Astrocyte of the spinal cord (primary cell): Measurements from ENCODE around the gene RNASE2.
A peak's percentile ranks its signal among the peaks of the same experiment; 100 is the strongest.

Experiments used
- DNase-seq: peaks from one replicate; pipeline ENCODE4 v3.0.0; 2011; ENCODE audit warnings: low read depth, low spot score
- H3K4me3 ChIP-seq: 2 replicates; pipeline ENCODE4 v1.5.1; 2011; ENCODE audit warnings: low read depth, mild to moderate bottlenecking, low read length, moderate library complexity
- in situ Hi-C: cut with HindIII; loops from 2 replicates; pipeline ENCODE4 v1.10.0; 2017; ENCODE audit warnings: low sequenced_read_pairs
- TF ChIP-seq, protein P1 (sequence below): IDR thresholded peaks from 2 replicates; pipeline ENCODE4 v1.5.1; 2012; ENCODE audit warnings: low read depth, mild to moderate bottlenecking, low read length, inconsistent platforms

RNASE2 gene

DNA sequence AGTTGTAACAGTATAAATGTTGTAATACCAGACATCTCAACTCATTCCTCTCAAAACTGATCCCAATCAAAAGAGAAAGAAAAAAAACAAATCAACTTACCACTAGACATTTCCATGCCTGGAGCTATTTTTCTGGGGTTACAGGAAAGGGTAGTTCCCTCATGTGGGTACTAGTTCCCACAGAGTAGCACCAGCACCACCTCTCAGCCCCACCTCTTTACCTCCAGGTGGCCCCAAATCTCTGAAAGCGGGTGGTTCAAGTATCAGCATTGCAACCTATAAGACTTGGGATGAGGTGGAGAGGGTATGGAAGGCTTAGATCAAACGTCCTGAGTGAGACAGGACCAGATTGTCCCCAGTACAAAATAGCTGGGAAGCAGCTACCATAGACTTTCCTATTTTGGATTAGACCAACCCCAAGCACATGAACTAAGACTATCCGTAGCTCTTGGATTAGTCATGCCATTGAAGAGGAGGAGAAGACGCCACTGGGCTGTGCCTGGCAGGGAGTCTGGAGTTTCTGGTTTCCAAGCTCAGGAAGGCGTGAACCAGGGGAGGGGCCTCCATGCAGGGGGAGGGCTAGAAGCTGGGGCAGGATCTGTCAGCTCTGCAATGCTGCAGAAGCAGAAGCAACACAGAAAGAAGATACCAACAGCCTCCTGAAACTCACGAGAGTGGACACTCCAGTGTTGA is 43.5 kb downstream of the RNASE2 start, which contains the start of gene SLC39A2:
Gene SLC39A2 (plus strand): TSS at position 620 of the 693 bp plus-strand sequence. CDS start 154 bp downstream, outside the sequence.
- peak; percentile 79 for DNase-seq
- TF ChIP-seq, protein P1, sequence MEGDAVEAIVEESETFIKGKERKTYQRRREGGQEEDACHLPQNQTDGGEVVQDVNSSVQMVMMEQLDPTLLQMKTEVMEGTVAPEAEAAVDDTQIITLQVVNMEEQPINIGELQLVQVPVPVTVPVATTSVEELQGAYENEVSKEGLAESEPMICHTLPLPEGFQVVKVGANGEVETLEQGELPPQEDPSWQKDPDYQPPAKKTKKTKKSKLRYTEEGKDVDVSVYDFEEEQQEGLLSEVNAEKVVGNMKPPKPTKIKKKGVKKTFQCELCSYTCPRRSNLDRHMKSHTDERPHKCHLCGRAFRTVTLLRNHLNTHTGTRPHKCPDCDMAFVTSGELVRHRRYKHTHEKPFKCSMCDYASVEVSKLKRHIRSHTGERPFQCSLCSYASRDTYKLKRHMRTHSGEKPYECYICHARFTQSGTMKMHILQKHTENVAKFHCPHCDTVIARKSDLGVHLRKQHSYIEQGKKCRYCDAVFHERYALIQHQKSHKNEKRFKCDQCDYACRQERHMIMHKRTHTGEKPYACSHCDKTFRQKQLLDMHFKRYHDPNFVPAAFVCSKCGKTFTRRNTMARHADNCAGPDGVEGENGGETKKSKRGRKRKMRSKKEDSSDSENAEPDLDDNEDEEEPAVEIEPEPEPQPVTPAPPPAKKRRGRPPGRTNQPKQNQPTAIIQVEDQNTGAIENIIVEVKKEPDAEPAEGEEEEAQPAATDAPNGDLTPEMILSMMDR = no peak
- H3K4me3 ChIP-seq = no peak within 1 kb of the TSS
- in situ Hi-C loops = no loop called here

DNA sequence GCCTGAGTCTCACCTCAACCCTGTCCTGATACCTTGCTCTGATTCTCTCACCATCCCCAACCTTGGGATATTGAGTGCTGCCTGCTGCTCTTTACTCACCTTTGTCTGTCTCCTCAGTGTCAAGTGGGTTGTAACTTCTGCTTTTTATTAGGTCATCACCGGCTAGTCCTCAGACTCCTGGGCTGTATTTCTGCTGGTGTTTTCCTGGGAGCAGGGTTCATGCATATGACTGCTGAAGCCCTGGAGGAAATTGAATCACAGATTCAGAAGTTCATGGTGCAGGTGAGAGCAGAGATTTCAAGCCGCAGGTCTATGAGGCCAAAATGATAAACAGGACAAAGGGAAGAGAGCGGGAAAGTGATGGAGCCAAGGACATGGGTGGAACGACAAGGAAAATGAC is 44.3 kb downstream of the RNASE2 start:
- in situ Hi-C loops = no loop called here

DNA sequence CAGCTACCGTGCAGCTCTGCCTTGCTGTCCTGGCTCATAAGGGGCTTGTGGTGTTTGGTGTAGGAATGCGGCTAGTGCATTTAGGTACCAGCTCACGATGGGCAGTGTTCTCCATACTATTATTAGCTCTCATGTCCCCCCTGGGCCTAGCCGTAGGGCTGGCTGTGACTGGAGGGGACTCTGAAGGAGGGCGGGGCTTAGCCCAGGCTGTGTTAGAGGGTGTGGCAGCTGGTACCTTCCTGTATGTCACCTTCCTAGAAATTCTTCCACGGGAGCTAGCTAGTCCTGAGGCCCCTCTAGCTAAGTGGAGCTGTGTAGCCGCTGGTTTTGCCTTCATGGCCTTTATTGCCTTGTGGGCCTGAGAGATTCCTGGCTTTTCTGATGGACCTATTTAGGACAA is 45.9 kb downstream of the RNASE2 start:
- TF ChIP-seq, protein P1 = no peak
- H3K4me3 ChIP-seq = no peak overlapping the region
- no peak for DNase-seq
- in situ Hi-C loops = no loop called here

More for the DNA sequence above, 44.3 kb downstream of the RNASE2 start:
- TF ChIP-seq, protein P1 = no peak
- H3K4me3 ChIP-seq = no peak overlapping the region
- DNase-seq = no peak

DNA sequence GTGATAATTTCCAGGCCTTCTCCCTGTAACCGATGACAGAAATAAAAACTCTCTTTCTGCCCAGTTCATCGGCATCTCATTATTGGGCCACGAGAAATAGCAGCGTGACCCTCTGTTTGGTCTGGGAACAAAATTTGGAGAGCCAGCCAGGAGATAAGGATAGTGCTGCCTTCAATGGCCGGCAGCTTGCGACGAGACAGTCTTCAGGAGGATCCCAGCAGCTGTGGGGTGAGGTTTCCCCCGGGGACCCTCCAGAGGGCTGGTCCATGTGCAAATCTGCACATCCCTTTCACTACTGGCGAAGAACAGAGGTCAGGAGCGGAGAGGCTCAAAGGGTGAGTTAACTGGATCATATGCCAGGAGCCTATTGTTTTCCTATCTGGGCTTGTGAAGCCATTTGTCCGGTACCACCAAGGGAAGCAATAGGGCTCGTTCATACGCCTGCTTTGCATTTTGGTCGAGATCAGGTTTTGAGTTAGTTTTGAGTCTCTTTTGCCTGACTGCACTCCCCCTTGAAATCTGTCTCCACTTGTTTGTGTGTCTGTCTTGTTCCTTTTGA is 48.6 kb downstream of the RNASE2 start:
- TF ChIP-seq, protein P1 = no peak
- H3K4me3 ChIP-seq = no peak overlapping the region
- DNase-seq = no peak
- in situ Hi-C loops = no loop called here
